GM23248 (cell line): ENCODE measurements around the gene KIF3B. TPM values are rescaled to one million over a fixed set of nuclear protein-coding genes. Genes with fewer than 3 reads are reported as not detected.
A peak's percentile ranks its signal among the peaks of the same experiment; 100 is the strongest.
"Not testable (repeated sequence)": the region's sequence is repeated elsewhere in the genome, so short reads cannot be mapped to it uniquely, and the experiment has no call there.

Experiments used
- DNase-seq: peaks from one replicate; pipeline ENCODE4 v3.0.0-alpha.2; 2015
- H2AFZ ChIP-seq: fragments of 200-600 bp; sonication (generic); 2 replicates; pipeline ENCODE4 v1.6.1; 2016; ENCODE audit warnings: antibody characterized with exemption
- H3F3A ChIP-seq: fragments of 200-600 bp; sonication (generic); 2 replicates; pipeline ENCODE4 v1.6.1; 2016; ENCODE audit warnings: mild to moderate bottlenecking, antibody characterized with exemption, mixed run types; ENCODE audit not compliant: insufficient read depth
- H3K27ac ChIP-seq: fragments of 200-600 bp; sonication (generic); 2 replicates; pipeline ENCODE4 v1.5.1; 2016; ENCODE audit warnings: mild to moderate bottlenecking
- H3K27me3 ChIP-seq: fragments of 200-600 bp; sonication (generic); replicated peaks from 2 replicates; pipeline ENCODE4 v1.6.1; 2016; ENCODE audit warnings: mild to moderate bottlenecking; ENCODE audit not compliant: insufficient read depth
- H3K36me3 ChIP-seq: fragments of 200-600 bp; sonication (generic); 2 replicates; pipeline ENCODE4 v1.6.1; 2016; ENCODE audit warnings: low read depth, mild to moderate bottlenecking
- H3K4me1 ChIP-seq: fragments of 200-600 bp; sonication (generic); 2 replicates; pipeline ENCODE4 v1.6.1; 2016; ENCODE audit warnings: mild to moderate bottlenecking; ENCODE audit not compliant: insufficient read depth
- H3K4me2 ChIP-seq: fragments of 200-600 bp; sonication (generic); one replicate; pipeline ENCODE4 v1.6.1; 2016; ENCODE audit warnings: mild to moderate bottlenecking; ENCODE audit not compliant: unreplicated experiment
- H3K4me3 ChIP-seq: fragments of 200-600 bp; sonication (generic); 2 replicates; pipeline ENCODE4 v1.5.1; 2016; ENCODE audit warnings: mild to moderate bottlenecking
- H3K79me2 ChIP-seq: fragments of 200-600 bp; sonication (generic); 2 replicates; pipeline ENCODE4 v1.6.1; 2016; ENCODE audit warnings: mild to moderate bottlenecking; ENCODE audit not compliant: insufficient read depth
- H3K9ac ChIP-seq: fragments of 200-600 bp; sonication (generic); 2 replicates; pipeline ENCODE4 v1.6.1; 2016; ENCODE audit warnings: mild to moderate bottlenecking
- H3K9me2 ChIP-seq: fragments of 200-600 bp; sonication (generic); 2 replicates; pipeline ENCODE4 v1.6.1; 2016; ENCODE audit warnings: mixed run types, mild to moderate bottlenecking, moderate library complexity; ENCODE audit not compliant: insufficient read depth
- H3K9me3 ChIP-seq: fragments of 200-600 bp; sonication (generic); one replicate; pipeline ENCODE4 v1.6.1; 2017; ENCODE audit warnings: low read depth
- H4K20me1 ChIP-seq: fragments of 200-600 bp; sonication (generic); 2 replicates; pipeline ENCODE4 v1.6.0; 2016; ENCODE audit not compliant: insufficient read depth
- EZH2 ChIP-seq: fragments of 200-600 bp; sonication (generic); IDR thresholded peaks from 2 replicates; pipeline ENCODE4 v1.6.1; 2018; ENCODE audit warnings: antibody characterized with exemption, mild to moderate bottlenecking; ENCODE audit not compliant: insufficient read depth, poor library complexity, severe bottlenecking
- EZH2phosphoT487 ChIP-seq: fragments of 200-600 bp; sonication (generic); IDR thresholded peaks from 2 replicates; pipeline ENCODE4 v1.6.1; 2018; ENCODE audit warnings: antibody characterized with exemption, moderate library complexity, mild to moderate bottlenecking, low read depth; ENCODE audit not compliant: insufficient read depth
- WGBS, 2 experiments: methylation state at CpG; one replicate each; pipeline ENCODE4 v1.1.6; 2015 to 2017; ENCODE audit warnings: low lambda C conversion rate in 2 of 2, low coverage in 1 of 2; ENCODE audit errors: missing lambda C conversion rate in 2 of 2; 5-methylcytosine and 5-hydroxymethylcytosine counted together
- in situ Hi-C: fragments of 300-500 bp; cut with MboI; formaldehyde crosslinking; loops from 2 replicates; pipeline ENCODE4 v1.15.0; 2020
- polyA plus RNA-seq: library from polyadenylated mRNA; unstranded; fragments of >200 nt; fragmentation: Nextera tagmentation; extraction: Ambion mirVana; gene quantifications from 2 replicates; pipeline ENCODE4 v1.2.1, GENCODE V29; 2016
- total RNA-seq: library from RNA; depleted of rRNA; stranded (reverse); fragments of >200 nt; shearing (Covaris generic); gene quantifications from 2 replicates; pipeline ENCODE4 v1.2.3, GENCODE V29; 2014

The KIF3B gene
- total and polyA plus RNA-seq, 2 experiments from 2014 or later: 8.8 to 28.3 TPM

DNA sequence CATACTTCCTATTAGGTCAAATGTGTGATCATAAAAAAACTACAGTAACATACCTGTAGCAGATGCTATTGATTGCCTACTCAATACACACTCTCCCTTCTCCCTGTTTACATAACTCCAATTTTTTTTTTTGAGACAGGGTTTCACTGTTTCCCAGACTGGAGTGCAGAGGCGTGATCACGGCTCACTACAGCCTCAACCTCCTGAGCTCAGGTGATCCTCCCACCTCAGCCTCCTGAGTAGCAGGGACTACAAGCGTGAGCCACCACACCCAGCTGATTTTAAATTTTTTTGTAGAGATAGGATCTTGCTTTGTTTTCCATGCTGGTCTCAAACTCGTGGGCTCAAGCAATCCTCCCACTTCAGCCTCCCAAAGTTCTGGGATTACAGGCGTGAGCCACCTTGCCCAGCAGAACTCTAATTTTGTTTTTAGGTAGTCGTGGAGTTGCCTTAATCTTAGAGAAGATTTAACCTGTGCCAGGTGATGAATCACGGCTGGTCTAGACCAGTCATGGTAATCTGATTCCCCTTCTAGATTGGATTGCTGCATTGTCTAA, 14.0 kb upstream of the KIF3B start:
- Histone ChIP-seq H3K36me3 (no peaks in the 10 kb centered on the region), H3K9me2 (no peaks in the 10 kb centered on the region), H3K4me1 (no peaks in the 10 kb centered on the region), H3K4me2 (no peak overlapping the region), H3K9ac (no peak overlapping the region), H3K27me3 (no peaks in the 10 kb centered on the region), H3K9me3 (no peaks in the 10 kb centered on the region), H2AFZ (no peak overlapping the region), H3K27ac (no peak overlapping the region), H4K20me1 (no peaks in the 10 kb centered on the region), H3K4me3 (no peak overlapping the region), H3F3A (no peaks in the 10 kb centered on the region), H3K79me2 (no peaks in the 10 kb centered on the region)
- in situ Hi-C loops: no loop called here
- no peak for DNase-seq
- no peak for TF ChIP-seq EZH2
- no peak for TF ChIP-seq EZH2phosphoT487
- WGBS, 2 experiments: 71 to 72% methylated on average over 7 of the region's 7 CpGs

DNA sequence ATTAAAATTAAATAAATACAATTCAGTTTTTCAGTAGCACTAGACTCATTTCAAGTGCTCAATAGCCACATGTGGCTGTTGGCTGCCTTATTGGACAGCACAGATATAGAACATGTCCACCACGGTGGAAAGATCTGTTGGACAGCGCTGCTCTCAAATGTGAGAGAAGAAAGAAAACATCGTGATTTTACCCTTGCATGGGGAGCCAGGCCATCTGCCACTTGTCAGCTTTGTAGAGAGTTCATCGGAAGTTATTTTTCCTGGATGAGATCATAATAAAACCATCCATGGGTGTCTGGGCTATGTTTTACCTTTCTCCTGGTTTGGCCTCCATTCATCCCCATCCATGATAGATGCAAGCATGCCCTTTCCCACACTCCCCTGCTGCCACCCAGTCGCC, 5.8 kb upstream of the KIF3B start:
- H3K4me2 ChIP-seq: no peak overlapping the region
- WGBS, 2 experiments: 12 to 19% methylated on average over 5 of the region's 5 CpGs
- no peaks in the 10 kb centered on the region for H3K36me3 ChIP-seq
- no peak for TF ChIP-seq EZH2phosphoT487
- no peak for TF ChIP-seq EZH2
- H3K27me3 ChIP-seq: no peaks in the 10 kb centered on the region; the same call in 1 of the 2 replicates
- H3F3A ChIP-seq: no peaks in the 10 kb centered on the region
- no peak overlapping the region for H3K9ac ChIP-seq
- in situ Hi-C loops: no loop called here
- no peaks in the 10 kb centered on the region for H3K79me2 ChIP-seq
- H4K20me1 ChIP-seq: no peaks in the 10 kb centered on the region
- H3K9me2 ChIP-seq: no peaks in the 10 kb centered on the region
- no peak overlapping the region for H3K27ac ChIP-seq
- H3K4me1 ChIP-seq: no peaks in the 10 kb centered on the region
- H2AFZ ChIP-seq: no peak overlapping the region
- no peaks in the 10 kb centered on the region for H3K9me3 ChIP-seq
- no peak for DNase-seq
- no peak overlapping the region for H3K4me3 ChIP-seq

DNA sequence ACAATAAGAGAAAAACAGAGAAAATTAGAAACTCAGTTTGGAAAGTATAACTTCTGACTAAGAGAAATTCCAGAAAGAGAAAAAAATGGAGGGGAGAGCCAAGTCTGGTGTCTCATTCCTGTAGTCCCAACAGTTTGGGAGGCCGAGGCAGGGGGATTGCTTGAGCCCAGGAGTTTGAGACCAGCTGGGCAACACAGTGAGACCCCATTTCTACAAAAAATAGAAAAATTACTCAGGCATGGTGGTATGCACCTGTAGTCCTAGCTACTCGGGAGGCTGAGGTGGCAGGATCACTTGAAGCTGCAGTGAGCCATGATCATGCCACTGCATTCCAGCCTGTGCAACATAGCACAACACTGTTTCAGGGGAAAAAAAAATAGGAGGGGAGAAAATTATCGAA, 3.1 kb upstream of the KIF3B start:
- 0 out of 2 replicates have a peak, but pooled peaks cover 4% of the 10 kb centered on the region for H3K4me1 ChIP-seq
- DNase-seq: no peak
- TF ChIP-seq EZH2 (no peak), EZH2phosphoT487 (no peak)
- H3K4me3 ChIP-seq: no peak overlapping the region
- no peaks in the 10 kb centered on the region for H4K20me1 ChIP-seq
- no peak overlapping the region for H3K27ac ChIP-seq
- 47 to 62% methylated on average over 3 of the region's 3 CpGs for WGBS, 2 experiments
- no peaks in the 10 kb centered on the region for H3K36me3 ChIP-seq
- no peak overlapping the region for H3K9ac ChIP-seq
- no peak overlapping the region for H2AFZ ChIP-seq
- H3K79me2 ChIP-seq: peaks cover 23% of the 10 kb centered on the region
- in situ Hi-C loops: no loop called here
- no peaks in the 10 kb centered on the region for H3F3A ChIP-seq
- no peaks in the 10 kb centered on the region for H3K9me2 ChIP-seq
- H3K4me2 ChIP-seq: no peak overlapping the region
- H3K9me3 ChIP-seq: no peaks in the 10 kb centered on the region
- no peaks in the 10 kb centered on the region; the same call in 1 of the 2 replicates for H3K27me3 ChIP-seq

DNA sequence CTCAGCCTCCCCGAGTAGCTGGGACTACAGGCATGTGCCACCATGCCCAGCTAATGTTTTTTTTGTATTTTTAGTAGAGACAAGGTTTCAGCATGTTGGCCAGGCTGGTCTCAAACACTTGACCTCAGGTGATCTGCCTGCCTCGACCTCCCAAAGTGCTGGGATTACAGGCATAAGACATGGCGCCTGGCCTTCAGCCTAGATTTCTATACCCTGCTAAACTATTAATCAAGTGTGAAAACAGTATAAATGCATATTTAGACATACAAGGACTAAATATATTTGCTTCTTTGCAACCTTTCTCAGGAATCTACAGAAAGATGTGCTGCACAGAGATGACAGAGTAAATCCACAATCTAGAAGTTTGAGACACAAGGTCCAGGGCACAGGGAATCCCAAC, 2.3 kb upstream of the KIF3B start:
- H3K9ac ChIP-seq, H3K27ac ChIP-seq, H3K9me3 ChIP-seq, H3K4me1 ChIP-seq, H3K4me2 ChIP-seq, DNase-seq, H3K9me2 ChIP-seq, H3K27me3 ChIP-seq, in situ Hi-C loops, H3K36me3 ChIP-seq, H3F3A ChIP-seq, H3K4me3 ChIP-seq, H2AFZ ChIP-seq, H4K20me1 ChIP-seq: not testable (repeated sequence)
- H3K79me2 ChIP-seq: peaks cover 31% of the 10 kb centered on the region
- WGBS, 2 experiments: 61 to 74% methylated on average over 3 of the region's 3 CpGs

DNA sequence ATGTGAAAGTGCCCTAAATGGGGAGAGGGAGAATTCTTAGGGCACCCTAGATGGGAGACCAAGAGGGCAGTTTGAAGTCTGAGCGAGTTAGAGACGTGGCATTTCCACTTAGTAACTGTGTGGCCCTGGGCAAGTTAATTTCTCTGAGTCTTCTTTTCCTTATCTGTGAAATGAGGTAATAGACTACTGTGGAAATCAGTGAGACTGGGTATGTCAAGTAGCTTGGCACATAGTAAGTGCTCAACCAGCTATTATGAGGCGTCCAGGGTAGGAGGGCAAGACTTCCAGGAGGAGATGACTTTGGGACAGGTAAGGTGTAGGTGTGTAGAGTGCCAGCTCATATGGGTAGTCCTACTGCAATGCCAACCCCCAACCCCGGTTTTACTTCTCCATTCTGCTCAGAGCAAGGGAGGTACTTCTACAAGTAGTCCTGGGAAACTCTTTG, 770 bp downstream of the KIF3B start:
- Histone ChIP-seq H4K20me1 (no peaks in the 10 kb centered on the region), H3K9ac (peak overlapping the region; percentile 93), H3K9me2 (no peaks in the 10 kb centered on the region), H3K9me3 (no peaks in the 10 kb centered on the region), H3K4me3 (peak overlapping the region; percentile 98), H3K79me2 (peaks cover 61% of the 10 kb centered on the region), H2AFZ (peak overlapping the region; percentile 96), H3K4me1 (0 out of 2 replicates have a peak, but pooled peaks cover 4% of the 10 kb centered on the region), H3K27ac (0 out of 2 replicates have a peak overlapping the region, but pooled peaks have one; percentile 13), H3K27me3 (no peaks in the 10 kb centered on the region), H3K4me2 (peak overlapping the region; percentile 72), H3K36me3 (no peaks in the 10 kb centered on the region), H3F3A (no peaks in the 10 kb centered on the region)
- 77 to 79% methylated on average over 4 of the region's 4 CpGs for WGBS, 2 experiments
- TF ChIP-seq EZH2 (no peak), EZH2phosphoT487 (no peak)
- peak; percentile 57 for DNase-seq
- in situ Hi-C loops: no loop called here
